Measurements from ENCODE around the gene MADD.
"Not testable (repeated sequence)": the region's sequence is repeated elsewhere in the genome, so short reads cannot be mapped to it uniquely, and the experiment has no call there.

Gene MADD

DNA sequence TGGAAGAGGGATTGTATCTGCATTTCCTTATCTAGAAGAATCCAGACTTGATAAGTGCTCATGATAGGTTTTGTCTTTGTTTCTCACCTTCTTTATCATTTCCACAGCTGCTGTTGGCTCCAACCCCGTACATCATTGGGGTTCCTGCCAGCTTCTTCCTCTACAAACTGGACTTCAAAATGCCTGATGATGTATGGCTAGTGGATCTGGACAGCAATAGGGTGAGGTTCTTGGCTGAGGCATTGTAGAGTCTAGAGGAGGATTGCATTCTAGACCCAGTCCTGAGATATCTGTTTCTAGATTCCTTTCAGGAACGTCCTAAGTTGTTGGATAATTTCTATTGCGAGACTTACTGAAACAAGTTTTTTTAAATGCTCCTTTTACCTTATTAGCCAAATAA is 8.1 kb downstream of the MADD start:
- no peak for DNase-seq

- no peak for DNase-seq
These were observed 8.8 kb downstream of the MADD start for GRCh38 chr11:47278769-47279168.

DNA sequence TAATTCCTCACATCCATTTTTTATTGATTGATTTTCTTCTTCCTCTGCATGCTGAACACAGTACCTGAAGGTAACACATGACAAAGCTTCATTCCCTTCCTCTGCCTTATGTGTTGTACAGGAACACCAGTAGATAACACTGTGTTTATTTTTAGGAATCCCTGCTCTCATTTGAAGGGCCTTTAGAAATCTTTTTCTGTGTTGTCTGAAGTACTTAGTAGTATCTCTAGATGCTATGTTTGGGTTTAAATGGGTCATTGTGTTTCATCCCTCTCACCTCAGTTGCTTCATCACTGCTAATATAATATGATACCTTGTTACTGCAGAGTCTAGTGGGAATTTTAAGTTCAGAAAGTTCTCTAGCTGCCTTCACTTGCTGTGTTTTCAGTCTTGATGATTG is 10.2 kb downstream of the MADD start:
- no peak for DNase-seq

- no peak for DNase-seq
These were observed 10.9 kb downstream of the MADD start for GRCh38 chr11:47280860-47281259.

DNA sequence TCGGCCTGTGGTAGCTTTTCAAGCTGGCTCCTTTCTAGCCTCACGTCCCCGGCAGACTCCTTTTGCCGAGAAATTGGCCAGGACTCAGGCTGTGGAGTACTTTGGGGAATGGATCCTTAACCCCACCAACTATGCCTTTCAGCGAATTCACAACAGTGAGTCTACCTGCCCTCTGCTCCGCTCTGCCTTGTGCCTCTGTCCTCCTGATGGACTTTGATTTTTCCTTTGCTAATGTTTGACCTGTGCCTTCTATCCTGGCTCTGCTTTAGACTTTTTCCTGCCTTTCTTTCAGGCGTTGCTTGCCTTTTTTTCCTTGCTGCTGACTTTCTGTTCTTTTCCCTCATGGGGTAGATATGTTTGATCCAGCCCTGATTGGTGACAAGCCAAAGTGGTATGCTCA is 12.5 kb downstream of the MADD start:
- no peak for DNase-seq

- DNase-seq: no peak
These were observed 14.2 kb downstream of the MADD start for GRCh38 chr11:47284151-47284550.

GRCh38 chr11:47285969-47286770 is 16.2 kb downstream of the MADD start:
- no peak for DNase-seq

DNA sequence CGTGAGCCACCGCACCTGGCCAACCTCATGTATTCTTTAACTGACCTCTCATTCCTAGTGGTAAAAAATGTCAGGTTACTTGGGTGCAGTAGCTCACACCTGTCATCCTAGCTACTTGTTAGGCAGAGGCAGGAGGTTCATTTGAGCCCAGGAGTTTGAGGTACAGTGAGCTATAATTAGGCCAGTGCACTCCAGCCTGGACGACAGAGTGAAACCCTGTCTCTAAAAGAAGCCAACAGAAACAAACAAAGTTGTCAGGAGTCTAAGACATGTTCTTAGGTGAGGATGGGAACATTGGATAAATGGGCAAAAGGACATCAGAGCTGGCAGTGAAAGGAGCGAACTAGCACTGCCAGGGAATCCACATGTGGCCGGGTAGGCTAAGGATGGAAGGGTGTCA is 18.1 kb downstream of the MADD start:
- DNase-seq: no peak

DNA sequence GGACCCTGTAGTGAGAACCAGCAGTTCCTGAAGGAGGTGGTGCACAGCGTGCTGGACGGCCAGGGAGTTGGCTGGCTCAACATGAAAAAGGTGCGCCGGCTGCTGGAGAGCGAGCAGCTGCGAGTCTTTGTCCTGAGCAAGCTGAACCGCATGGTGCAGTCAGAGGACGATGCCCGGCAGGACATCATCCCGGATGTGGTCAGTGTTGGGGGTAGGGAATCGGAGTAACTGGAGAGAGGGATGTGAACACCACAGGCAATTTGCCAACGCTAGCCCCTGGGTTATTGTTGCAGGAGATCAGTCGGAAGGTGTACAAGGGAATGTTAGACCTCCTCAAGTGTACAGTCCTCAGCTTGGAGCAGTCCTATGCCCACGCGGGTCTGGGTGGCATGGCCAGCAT is 19.9 kb downstream of the MADD start:
- no peak for DNase-seq

GRCh38 chr11:47295385-47295784 is 25.5 kb downstream of the MADD start:
- DNase-seq: no peak

DNA sequence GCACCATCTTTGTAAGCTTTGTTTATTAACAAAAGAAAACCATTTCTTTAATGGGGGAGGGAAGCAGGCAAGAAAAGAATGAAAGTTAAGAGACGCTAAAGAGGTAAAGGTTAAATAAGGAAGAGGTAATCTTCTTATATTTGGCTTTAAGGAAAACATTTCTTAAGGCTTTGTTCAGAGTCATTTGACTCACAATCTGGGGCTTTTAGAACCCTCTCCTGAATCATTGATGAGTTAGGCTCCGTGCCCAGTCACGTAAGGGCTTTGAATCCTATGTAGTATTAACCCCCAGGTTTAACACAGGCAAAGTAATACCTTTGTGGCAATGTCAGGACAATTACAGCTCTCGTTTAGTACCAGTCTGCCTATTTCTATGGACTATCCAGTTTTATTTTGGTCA is 26.1 kb downstream of the MADD start:
- no peak for DNase-seq

DNA sequence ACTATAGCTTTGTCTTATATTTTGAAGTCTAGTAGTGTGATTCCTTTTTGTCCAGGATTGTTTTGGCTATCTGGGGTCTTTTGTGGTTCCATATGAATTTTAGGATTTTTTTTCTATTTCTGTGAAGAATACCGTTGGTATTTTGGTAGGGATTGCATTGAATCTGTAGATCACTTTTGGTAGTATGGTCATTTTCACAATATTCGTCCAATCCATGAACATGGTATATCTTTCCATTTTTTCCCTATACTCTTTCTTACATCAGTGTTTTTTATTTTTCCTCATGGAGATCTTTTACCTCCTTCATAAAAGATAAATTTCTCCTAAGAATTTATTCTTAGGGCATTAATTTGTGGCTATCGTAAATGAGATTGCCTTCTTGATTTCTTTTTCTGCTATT is 29.1 kb downstream of the MADD start:
- DNase-seq: no peak

- no peak for DNase-seq
These were observed 32.9 kb downstream of the MADD start for GRCh38 chr11:47302853-47303252.

DNA sequence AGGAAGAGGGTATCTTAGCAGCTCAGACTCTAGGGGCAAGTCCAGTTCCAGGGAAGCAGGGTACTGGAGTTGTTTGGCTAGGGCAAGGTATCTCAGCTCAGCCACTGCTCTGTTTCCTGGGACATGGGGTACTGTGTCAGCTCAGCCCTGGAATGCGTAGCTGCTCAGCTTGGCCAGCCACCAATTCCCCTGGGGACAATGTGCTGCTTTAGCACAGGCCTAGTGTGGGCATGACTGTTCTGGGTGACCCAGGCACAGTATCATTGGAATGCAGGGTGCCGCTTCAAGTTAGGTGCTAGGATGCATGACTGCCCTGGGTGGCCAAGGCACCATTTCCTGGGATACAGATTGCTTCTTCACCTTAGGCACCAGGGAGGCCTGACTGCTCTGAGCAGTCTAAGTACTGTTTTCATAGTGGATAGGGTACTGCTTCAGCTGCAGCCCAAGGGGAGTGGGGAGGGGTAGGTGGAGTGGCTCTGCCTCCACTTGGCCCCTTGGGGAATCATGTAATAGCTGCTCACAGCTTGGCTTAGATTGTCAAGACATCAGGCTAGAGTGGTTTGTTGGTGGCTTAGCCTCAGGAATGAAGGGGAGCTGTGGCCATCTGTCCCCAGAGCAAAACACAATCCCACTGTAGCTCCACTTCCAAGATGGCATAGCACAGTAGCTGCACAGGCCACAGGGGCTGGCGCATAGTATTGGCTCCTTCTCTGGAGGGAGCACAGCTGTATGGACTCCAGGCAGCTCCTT is 36.0 kb downstream of the MADD start:
- no peak for DNase-seq

DNA sequence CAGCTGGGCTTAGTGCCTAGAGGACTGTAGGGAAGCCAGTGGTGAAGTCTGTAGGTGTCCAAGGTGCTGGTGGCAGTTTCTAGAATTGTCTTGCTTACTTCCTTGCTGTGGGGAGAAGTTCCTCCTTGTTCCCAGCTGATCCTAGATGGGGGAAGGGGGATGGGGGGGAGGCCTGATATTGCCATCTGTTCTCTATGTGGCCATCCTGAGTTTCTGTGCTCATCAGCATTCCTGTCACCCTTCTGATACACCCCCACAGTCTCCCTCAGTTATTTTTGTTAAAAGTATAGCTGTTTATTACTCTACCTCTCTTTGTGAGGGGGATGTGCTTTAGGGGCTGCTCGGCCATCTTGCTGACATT is 36.5 kb downstream of the MADD start:
- DNase-seq: no peak

DNA sequence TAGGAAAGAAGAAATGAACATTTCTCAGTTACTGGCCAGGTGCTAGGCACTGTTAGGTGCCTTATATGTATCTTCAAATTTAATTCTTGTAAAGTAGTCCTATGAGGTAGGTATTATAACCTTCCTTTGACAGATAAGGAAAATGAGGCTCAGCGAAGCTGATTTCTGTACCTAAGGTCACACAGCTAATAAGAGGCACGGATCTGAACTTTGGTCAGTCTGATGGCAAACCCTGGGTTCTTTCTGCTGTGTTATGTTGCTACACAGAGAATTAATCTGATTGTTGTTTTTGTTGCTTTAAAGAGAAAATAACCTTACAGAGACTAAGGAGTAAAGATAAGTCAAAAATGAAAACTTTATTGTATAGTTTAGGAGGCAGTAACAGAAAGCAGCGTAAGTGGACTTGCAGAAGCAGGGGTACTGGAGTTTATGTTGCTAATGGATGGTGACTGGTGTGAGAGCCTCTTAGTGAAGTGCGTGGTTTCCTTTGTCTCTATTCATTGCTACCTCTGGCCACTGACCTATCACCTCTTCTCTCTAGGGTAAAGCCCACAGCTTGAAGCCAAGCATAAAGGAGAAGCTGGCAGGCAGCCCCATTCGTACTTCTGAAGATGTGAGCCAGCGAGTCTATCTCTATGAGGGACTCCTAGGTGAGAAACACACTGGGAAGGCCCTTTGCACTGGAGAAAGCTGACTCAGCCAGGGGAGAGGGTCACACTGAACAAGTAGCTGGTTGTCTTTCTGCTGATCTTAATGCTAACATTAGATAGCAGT is 38.3 kb downstream of the MADD start:
- no peak for DNase-seq

- DNase-seq: no peak
These were observed 45.1 kb downstream of the MADD start for GRCh38 chr11:47314992-47315391.

GRCh38 chr11:47316501-47316900 is 46.6 kb downstream of the MADD start:
- not testable (repeated sequence) for DNase-seq

GRCh38 chr11:47317064-47317828 is 47.3 kb downstream of the MADD start:
- DNase-seq: no peak

DNA sequence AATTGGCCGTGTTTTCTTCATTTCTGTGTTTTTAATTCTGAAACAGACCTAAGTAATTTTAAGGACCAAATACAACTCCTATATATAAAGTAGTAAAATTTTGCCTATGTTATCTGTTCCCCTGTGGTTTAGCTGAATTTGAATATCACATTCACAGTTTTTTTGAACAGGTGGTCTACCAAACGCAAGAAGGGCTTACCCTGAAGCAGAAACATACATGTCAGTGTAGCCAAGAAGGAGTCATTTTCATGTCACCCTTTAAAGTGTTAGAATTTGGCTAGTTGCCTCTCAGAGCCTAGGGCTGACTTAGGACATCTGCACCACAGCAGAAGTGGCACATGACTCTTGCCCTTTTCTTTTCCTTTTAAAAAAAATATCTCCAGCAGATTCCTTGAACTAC is 48.2 kb downstream of the MADD start:
- no peak for DNase-seq

DNA sequence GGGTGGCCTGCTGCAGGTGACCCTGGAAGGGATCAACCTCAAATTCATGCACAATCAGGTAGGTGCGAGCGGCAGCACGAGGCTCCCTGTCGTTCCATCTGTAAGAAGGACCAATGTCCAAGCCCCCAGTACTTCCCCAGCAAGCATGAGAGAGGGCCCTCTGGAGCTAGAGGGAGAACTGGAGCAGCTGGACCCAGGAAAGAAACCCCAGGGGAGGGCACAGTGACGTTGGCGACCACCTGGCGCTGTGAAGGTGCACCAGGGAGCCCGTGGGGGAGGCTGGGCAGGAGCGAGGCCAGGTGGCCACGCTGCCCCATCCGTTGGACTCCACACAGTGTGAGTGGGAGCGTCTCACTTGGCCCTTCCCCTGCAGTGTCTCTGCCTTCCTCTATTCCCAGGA is 54.6 kb downstream of the MADD start:
- no peak for DNase-seq

DNA sequence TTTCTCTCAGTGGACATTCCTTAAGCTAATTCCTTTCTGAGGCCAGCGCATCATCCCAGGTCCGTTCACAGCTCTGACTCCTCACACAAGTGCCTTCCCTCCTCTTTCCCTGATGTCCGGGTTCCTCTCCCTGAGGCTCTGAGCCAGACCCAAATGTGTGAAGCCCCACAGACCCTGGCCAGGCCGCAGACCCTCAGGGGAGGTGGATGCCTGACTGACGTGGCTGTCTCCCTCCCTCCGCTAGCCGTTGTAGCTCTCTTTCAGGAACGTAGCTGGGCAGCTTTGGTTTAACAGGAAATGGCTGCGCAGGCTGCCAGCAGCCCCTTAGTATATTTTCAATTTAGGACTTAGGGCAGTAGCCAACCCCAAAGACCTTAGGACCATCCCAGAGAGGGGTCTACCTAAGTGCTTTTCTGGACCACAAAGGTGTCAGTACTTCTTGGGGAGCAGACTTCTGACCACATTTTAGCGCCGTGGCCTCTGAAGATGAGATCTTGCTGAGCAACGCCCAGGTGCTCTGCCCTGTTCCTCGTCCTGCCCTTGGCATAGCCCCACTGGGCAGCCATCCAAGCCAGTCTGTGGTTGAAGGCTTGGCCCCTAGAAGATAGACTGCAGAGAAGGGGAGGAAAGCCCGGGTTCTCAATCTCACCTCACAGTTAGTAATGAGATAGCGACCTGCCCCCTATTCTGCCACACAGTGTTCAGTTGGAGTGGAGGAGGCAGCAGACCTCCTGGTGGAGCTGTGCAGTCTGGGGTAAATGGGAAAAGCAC is 55.5 kb downstream of the MADD start:
- no peak for DNase-seq
